SH-SY5Y (cell line): ENCODE results near the gene PIKFYVE.

Source experiments
- GATA2 ChIP-seq: IDR thresholded peaks from 2 replicates; pipeline ENCODE4 v1.6.1; 2011; ENCODE audit warnings: mild to moderate bottlenecking, low read depth, low read length
- GATA3 ChIP-seq: IDR thresholded peaks from 2 replicates; pipeline ENCODE4 v1.6.1; 2011; ENCODE audit warnings: low read depth, mild to moderate bottlenecking, low read length, moderate library complexity

- TF ChIP-seq GATA2 = no peak
- no peak for TF ChIP-seq GATA3
These were observed 80.7 kb downstream of the PIKFYVE start for GRCh38 chr2:208346756-208347155.
